ENCODE results near the gene ADGRA1.

GRCh38 chr10:133139551-133140065 lies 51.9 kb downstream of the ADGRA1 start:
- TF ChIP-seq CTCF (IDR thresholded peaks at IDR 0.05) (no peak), POLR2A (IDR thresholded peaks at IDR 0.05) (no peak)
